DLD1 (cell line): ENCODE data around the gene ANXA6.

Source experiments
- in situ Hi-C: cut with HindIII; loops from 2 replicates; pipeline ENCODE4 v1.10.0; 2017; ENCODE audit warnings: low sequenced_read_pairs

ANXA6 gene

DNA sequence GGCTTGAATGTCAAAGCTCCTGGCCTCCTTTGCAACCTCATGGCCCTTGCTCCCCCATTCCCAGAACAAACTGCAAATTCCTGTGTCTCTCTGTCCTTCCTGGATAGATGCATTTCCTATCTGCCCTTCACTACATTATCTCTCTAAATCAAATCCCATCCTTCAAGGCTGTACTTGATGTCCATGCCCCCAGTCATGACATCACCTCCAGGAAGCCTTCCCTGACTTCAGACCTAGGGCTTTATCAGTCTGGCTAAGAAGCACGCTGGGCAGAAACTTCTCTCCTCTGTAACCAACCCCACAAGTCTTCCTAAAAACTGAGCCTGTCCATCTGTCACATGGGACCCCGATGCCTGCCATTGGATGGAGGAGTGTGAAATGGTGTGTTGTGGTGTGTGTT is 51.1 kb downstream of the ANXA6 start:
- in situ Hi-C loops = no loop called here

DNA sequence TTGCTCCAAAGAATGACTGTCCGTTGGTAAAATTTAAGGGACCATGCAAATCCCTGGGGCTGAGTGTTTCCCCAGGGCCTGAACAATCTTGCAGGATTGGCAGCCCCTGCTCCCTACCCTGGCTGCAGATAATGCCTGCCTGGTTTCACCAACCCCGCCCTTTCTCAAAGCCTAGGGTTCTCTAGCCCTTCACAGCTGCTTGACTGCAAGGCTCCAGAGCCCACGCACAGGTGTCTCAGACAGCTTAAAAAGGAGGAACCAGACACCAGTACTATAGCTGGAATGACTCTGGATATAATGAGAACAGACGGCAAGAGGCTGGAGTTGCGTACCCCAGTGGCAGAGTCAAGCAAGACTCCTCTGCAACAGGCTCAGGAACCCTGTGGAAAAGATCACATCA is 51.5 kb downstream of the ANXA6 start:
- in situ Hi-C loops = no loop called here

DNA sequence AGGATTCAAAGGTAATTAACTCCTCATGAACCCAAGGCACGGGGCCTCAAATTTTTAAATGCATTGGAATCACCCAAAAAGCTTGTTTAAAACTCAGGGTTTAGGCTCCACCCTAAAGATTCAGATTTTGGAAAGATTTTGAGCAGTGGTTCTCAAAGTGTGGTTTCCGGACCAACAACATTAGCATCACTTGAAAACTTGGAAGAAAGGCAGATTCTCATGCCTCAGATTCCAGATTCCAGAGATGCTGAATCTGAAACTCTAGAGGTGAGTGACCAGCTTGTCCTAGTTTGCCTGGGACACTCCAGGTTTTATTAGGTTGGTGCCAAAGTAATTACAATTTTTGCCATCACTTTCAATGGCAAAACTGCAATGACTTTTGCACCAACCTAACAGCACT is 52.0 kb downstream of the ANXA6 start:
- in situ Hi-C loops = no loop called here

DNA sequence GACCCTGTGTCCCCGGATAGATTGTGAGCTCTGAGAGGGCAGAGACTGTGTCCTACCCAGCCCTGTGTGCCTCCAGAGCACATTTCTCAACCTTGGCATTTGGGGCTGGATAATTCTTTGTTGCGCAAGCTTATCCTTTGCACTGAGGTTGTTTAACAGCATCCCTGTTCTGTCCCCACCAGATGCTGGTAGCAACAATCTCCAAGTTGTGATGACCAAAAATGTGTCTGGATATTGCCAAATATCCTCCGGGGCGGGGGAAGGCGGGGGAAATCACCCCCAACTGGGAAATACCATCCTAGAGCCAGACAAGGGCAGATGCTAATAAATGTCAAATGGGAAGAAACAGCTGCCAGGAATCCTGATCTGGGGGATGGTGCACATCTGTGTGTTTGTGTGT is 52.8 kb downstream of the ANXA6 start:
- in situ Hi-C loops = no loop called here

DNA sequence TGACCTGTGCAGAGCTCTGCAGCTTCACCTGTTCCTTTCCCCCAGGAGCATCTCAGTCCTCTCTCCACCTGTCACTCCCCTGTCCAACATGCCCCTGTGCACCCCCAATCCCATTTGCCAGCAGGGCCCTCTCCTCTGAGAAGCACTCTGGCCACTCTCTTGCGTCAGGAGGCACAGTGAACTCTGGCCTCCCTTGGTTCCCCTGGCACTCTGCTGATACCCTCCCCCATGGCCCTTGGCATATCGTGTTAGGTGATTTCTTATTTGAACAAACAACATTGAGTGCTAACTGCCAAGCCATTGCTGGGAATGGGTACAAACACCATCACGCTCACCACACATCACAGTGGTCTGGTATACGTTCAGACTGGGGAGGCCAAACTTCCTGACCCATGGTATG is 55.8 kb downstream of the ANXA6 start:
- in situ Hi-C loops = no loop called here

DNA sequence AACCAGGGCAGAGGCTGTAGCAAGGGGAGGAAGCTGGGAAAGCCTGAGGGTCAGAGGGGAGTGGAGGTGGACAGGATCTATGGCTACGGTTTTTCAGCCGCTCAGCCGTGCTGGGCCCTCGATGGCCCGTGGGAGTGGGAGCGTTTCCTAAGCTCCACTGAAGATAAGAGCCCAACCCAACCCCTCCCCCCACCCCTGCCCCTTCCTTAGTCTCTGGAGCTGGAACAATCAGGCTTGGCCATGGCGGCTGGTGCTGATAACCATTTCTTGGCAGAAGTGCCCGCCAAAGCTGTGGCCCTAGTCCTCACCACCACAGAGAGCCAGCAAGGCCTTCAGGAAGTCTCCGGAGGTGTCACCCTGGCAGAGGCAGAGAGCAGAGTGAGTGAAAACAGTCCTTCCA is 56.4 kb downstream of the ANXA6 start:
- in situ Hi-C loops = no loop called here

DNA sequence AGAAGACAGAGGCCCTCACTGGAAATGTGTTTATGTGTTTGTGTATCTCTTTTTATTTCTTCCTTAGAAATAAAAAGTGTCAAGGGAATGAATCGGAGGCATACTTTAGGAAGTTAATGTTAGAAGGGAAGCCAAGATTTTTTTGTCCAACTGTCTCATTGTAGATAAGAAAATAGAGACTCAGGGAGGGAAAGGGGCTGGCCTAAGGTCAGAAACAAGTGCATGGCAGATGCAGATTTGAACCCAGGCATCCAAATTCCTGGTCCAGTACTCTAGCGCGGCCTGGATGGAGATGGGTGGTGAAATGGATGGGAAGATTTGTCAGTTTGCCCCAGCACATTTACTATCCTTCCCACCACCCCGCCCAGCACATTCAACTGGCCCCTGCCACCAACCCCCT is 56.9 kb downstream of the ANXA6 start:
- in situ Hi-C loops = no loop called here

DNA sequence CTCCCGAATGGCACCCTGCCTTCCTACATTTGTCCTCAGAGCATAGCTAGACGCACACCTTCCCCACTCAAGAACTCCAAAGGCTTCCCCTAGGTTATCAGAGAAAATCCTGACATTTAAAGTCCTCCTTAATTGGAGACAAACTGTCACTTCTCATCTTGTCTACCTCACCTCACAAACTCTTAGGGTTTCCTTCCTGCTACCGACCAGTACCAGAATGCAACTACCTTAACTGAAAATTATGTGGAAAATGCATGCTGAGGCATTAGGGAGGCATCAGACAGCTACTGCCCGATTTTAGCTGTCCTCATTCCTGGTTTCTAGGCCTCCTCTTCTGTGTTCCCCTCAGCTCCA is 58.8 kb downstream of the ANXA6 start:
- in situ Hi-C loops = no loop called here

DNA sequence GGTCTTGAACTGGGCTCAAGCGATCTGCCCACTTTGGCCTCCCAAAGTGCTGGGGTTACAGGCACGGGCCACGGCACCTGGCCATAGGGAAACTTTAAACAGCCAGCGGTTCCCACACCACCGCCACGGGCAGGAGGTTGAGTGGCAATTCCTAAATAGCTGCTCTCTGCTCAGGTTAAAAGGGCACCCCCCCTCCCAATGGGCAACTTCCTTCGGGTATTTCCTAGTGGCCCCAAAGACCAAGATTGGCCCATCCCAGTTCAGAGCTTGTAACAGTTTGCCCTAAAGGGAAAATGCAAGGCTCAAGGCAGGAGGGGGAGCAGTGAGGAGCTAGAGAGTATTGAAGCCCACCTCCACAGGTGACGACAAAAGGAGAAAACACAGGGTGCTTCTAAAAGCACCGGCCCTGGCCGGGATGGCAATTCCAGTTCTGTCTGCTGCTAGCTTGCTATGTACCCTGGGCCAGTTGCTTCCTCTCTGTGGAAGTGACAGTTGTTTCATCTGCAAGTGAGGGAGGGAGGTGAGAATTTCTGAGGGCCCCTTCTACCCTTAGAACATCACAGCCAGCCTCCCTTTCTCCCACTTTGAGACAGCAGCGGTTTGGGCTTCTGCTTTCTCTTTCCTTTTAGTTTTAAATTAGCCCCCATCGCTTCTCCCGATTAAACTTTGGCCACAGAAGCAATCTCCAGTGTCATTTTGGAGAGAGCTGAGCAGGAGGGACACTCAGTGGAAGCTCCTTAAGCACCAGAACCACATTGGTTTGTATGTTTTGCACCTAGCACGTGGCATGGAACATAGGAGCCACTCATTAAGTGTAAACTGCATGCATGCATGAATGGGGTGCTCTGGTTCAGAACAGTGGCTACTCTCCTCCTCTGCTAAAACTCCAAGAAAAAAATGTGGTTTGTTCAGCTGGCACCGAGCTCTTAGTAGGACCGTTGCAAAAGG is 59.5 kb downstream of the ANXA6 start:
- in situ Hi-C loops = no loop called here

DNA sequence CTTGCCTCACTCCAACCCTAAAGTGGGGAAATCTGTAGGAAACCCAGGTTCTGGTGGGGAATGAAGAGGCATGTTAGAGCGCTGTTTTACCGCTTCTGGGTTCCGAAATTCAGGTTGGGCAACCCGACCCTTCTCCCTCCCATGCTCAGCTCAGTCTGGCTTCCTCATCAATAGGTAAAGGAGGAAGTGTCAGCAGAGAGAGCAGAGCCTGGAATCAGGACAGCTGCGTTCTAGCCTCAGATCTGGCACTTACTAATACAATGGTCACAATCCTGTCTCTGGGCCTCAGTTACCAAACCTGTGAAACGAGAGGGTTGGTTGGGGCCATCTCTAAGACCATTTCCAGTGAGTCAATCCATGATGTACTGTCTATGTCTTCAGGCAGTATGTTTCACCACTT is 60.5 kb downstream of the ANXA6 start:
- in situ Hi-C loops = no loop called here

DNA sequence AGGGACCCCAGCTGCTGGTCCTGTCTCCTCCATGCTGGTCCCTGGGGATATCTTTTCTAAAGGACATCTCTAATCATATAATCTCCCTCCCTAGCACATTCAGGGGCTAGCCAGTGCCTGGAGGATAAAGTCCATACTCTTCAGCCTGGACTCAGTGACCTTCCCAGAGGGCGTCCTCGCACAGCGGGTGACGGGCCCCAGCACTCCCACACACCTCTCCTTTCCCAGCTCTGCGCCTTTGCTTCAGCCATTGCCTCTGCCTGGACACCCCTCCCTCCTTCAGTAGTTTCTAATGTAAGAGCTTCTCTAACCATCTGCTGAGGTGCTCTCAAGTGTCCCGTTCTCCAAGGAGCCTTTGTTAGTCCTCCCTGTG is 61.6 kb downstream of the ANXA6 start:
- in situ Hi-C loops = no loop called here

DNA sequence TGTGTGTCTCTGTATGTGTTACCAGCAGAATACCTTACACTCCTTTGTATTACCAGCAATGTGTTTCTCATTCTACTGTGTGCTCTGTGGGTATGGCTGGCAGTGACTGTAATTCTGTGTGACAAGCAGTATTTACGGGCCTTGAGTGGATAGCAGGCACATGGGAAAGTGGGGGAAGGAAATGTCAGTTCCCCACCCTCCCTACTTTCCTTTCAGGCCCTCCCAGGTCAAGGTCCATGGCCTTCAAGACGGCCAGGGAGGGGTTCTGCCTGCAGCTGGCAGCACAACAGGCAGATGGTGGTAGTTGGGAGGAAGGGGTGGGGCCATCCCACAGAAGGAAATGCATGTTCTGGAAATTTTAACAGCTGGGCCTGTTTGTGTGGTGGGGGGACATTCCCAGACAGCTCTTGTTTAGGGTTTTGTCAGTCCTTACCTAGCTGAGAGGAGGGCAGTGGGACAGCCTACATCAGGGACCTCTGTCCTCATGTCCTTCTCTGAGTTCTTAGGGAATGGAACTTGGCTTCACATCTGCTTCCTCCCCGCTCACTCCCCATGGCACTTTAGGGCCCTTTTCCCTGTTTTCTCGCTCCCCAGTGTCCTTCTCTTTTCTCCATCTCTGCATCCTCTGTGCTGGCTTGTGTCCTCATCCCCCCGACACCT is 62.1 kb downstream of the ANXA6 start:
- in situ Hi-C loops = no loop called here

DNA sequence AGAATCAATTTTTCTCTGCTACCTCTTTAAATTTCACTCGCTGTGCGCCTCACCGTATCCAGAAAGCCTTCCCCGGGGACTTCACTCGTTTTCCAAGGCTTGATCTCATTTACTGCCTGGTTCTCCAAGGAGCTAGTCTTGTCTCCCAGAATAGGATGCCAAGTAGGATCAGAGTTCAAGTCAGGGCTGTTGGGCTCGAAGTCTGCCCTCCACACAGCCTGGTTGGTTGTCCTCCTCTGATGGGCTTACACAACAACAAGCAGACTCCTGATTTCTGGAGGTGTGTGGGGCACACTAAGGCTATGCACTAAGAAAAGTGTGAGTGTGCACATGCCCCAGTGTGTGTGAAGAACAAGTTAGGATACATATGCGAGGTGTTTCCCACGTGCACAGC is 62.7 kb downstream of the ANXA6 start:
- in situ Hi-C loops = no loop called here

DNA sequence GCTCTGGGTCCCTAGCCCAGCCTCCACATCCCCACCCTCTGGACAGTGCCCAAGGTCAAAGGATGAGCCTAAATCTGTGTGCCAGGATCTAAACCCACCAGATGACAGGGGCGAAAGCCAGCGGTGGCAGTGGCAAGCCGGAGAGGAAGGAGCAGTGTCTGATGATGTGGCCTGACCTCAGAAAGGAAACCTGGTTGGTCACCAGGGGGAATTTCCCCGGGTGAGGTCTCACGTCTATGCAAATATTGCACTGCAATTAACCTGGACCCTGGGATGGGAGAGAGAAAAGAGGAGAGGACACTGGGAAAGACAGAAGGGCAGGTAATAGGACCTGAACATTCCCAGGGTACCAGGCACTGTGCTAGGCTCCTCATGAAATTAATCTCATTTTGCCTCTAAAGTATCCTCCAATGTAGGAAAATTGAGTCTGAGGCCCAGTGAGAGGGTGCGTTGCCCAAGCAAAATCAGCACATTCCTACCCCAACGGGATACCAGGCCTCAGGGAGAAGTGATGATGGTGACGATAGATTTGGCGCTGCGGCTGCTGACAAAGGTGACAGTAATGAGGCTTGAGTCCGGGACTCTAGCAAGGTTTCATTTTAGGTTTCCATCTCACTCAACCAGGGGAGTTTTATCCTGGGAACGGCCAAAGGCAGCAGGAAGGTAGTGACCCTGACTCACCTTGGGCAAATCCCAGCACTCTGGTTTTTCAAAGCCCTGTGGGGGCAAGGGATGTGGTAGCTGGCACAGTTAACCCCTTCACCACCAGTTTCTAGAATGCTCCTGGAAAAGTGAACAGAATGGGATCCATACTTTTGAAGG is 63.3 kb downstream of the ANXA6 start:
- in situ Hi-C loops = no loop called here

DNA sequence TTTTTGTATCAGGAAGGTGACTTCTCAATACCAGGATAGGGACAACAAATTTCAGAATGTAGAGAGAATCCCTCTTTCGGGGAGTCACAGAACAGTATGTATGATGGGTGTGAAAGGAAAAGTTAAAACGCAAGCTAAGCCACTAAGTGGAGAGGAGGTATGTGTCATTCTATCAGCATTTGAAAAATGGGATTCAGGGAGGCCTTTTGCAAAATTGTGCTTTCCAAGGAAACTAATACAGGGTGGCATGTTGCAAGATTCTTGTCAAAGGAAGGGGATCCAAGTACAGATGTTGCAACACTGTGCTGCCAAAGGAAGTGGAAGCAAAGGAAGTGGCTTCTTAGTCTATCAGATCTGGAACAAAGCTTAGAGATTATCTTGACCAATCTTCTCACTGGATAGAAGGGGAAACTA is 64.1 kb downstream of the ANXA6 start:
- in situ Hi-C loops = no loop called here

DNA sequence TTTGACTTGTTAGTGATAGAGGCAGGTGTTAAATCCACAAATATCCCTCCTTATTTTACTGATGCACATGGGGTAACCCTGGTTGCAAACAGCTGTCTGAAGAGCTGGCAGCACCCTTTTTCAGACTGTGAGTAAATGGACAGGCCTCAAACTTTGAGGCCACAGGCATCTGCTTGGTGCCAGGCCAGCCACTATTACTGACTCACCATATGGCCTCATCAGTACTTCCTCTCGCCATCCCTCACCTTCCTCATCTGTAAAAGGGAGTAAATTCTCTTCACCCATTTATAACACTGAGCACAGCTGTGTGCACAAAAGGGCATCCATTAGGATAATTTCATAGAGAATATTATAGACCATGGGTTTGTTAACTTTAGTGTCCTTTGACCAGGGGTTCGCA is 64.8 kb downstream of the ANXA6 start:
- in situ Hi-C loops = no loop called here

DNA sequence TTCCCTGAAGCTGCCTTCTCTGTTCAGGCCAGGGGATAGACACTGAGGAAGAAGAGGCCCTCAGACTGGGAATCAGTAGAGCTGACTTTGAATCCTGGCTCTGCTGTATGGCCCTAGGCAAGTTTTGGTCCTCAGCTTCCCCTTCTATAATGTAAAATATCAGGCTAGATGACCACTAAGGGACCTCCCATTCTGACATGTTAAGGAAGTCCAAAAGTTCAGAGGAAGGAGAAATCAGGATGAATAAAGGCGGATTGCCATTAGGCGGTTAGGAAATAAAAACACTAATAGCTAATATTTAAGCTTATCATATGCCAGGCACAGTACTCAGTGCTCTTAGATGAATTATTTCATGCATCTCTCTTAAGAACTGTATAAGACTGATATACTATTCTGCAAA is 67.9 kb downstream of the ANXA6 start:
- in situ Hi-C loops = no loop called here

DNA sequence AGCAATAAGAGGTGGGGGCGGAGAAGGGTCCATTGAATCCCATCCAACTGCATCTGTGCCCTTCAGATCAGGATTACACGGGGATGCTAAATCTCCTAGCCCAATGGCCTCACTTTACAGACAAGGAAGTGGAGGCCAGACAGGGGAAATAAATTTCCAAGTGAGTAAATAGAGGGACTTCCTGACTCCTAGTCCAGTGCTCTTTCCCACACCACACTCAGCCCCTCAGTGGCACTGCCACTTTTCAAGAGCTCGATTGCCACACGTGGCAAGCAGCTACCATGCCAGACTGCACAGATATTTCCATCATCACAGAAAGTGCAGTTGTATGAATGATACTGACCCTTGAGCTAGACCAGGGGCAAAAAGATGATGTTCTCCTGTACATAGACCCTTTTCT is 68.6 kb downstream of the ANXA6 start:
- in situ Hi-C loops = no loop called here

DNA sequence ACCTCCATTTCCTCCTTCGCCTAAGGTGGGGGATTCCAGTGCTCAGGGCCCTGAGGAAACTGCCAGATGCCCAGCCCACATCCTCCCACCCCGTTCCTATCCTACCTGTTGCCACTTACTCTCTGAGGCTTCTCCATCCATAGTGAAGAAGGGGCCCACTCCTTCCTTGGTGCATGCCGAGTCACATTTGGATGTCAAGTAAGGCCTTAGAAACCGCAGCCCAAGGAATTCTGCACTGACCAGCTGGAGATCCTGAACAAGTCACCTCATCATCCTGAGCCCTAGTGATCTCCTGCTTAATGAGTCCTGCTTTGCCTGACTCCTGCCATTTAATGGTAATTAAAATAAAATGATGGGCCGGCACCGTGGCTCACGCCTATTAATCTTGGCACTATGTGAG is 70.1 kb downstream of the ANXA6 start:
- in situ Hi-C loops = no loop called here

DNA sequence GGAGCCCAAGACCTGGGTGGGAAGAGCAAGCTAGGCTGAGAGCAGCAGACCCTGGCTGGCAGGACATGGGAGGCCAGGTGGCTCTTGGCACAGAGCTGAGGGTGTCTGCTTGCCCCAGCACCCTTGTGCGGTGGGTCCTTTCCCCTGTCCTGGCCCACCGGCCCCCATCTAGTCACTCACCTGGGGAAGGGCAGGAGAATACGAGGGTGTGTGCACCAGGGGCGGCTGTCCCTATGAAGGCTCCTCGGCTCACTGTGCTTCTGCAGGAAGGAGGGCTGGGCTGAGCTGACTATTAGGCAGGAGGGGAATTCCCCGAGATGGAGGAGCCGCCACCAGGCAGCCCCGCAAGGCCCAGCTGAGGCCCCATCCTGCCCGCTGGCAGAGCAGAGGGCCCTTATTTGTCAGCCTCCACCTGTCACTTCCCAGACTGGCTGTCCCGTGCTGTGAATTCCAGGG is 70.6 kb downstream of the ANXA6 start:
- in situ Hi-C loops = no loop called here

DNA sequence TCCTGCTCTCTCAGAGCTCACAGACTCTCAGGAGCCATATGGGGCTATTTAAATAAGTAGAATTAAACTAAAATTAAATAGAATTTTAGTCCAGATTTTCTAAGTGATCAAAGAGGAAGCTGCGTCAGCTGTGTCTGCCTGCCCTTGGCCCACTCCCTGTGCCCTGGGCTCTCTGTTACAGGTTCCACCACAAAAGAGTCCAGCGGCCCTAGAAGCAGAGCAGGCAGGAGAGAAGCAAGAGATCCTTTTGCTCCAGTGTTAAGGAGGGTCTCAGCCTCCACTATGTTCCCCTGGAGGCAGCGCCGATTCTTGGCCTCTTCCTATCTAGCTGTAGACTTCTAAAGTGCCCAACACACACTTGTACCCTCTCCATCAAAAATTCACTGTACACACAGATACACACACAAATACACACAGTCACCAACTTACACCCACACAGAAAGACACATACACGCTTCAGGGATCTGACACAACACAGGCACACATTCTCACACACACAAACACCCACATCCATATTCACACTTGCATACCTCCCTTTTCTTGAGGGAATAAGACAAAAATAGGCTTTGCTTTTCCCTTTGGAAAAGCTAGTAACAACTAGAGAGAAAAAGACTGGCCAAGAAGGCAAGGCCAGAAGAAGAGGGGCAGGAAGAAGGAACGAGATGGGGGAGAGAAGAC is 71.2 kb downstream of the ANXA6 start:
- in situ Hi-C loops = no loop called here
